ENCODE results near the gene ACAD9. TPM values are rescaled to one million over a fixed set of nuclear protein-coding genes. Genes with fewer than 3 reads are reported as not detected.

Gene ACAD9
- polyA plus RNA-seq, 3 donors: 21.9 to 27.7 (median 25.6) TPM

DNA sequence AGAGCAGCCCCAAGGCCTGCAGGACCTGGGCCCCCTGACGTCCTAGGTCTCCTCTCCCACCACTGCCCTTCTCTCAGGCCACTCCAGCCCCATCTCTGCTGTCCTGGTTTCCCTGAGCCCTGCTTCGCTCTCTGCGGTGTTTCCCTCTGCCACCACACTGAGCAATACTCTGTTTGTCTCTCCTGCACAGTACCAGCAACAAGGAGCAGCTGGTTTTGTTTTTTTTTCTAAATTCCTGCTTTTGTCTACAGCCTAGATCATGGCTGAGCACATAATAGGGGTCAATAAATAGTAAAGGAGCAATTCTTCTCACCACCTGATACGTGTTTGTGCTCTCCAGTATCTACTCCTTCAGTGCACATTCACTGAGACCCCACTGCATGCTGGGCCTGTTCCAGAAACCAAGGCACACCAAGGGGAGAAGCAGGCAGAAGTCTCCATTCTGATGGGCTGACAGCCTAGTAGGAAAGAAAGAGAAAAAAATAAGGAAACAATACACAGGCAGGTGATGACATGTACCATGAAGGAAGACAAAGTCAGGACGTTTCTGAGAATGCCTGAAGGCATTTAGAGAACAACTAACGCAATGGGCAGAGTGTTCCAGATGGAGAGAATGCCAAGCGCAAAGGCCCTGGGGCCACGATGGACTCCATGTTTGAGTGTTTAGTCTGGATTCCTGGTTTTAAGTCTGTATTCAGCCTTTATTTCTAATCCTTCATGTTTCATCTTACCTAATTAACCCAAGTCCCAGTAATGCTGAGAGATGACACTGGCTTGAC, 6.0 kb upstream of the ACAD9 start:
- 70% methylated on average over 4 of the region's 8 CpGs for WGBS (ENCODE audit: insufficient coverage)
- Histone ChIP-seq H3K4me2 (replicated peaks; ENCODE audit: extremely low read depth, low read length, poor library complexity, severe bottlenecking) (no peak overlapping the region), H3K4me3 (replicated peaks in 1 of 3; ENCODE audit: low read depth in 2 of 3, low read length in 3 of 3) (no peak overlapping the region), H2AFZ (ENCODE audit: insufficient read depth, low read depth, low read length, poor library complexity, severe bottlenecking) (no peak overlapping the region), H3K27ac (ENCODE audit: low read depth in 1 of 2, low read length in 2 of 2) (no peak overlapping the region), H3K79me2 (ENCODE audit: insufficient read depth, low read length) (peaks cover 15% of the 10 kb centered on the region), H3K36me3 (replicated peaks in 1 of 2; ENCODE audit: control insufficient read depth in 1 of 2, insufficient read depth in 2 of 2, low read length in 2 of 2) (no peaks in the 10 kb centered on the region), H4K20me1 (ENCODE audit: insufficient read depth, low read length) (no peaks in the 10 kb centered on the region), H3K9me3 (replicated peaks in 1 of 2; ENCODE audit: control insufficient read depth in 1 of 2, insufficient read depth in 1 of 2, low read length in 2 of 2) (no peaks in the 10 kb centered on the region), H3K4me1 (ENCODE audit: control insufficient read depth in 1 of 2, insufficient read depth in 2 of 2, low read length in 2 of 2) (peaks cover 24 to 34% of the 10 kb centered on the region in 2 donors), H3K9ac (ENCODE audit: insufficient read depth, low read length, poor library complexity, severe bottlenecking) (no peak overlapping the region), H3K27me3 (ENCODE audit: control insufficient read depth in 2 of 2, insufficient read depth in 2 of 2, low read length in 2 of 2) (no peaks in the 10 kb centered on the region)
- TF ChIP-seq, protein P1, sequence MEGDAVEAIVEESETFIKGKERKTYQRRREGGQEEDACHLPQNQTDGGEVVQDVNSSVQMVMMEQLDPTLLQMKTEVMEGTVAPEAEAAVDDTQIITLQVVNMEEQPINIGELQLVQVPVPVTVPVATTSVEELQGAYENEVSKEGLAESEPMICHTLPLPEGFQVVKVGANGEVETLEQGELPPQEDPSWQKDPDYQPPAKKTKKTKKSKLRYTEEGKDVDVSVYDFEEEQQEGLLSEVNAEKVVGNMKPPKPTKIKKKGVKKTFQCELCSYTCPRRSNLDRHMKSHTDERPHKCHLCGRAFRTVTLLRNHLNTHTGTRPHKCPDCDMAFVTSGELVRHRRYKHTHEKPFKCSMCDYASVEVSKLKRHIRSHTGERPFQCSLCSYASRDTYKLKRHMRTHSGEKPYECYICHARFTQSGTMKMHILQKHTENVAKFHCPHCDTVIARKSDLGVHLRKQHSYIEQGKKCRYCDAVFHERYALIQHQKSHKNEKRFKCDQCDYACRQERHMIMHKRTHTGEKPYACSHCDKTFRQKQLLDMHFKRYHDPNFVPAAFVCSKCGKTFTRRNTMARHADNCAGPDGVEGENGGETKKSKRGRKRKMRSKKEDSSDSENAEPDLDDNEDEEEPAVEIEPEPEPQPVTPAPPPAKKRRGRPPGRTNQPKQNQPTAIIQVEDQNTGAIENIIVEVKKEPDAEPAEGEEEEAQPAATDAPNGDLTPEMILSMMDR (IDR thresholded peaks at IDR 0.05): no peak
- Mint-ChIP-seq H3K9me3 (no peaks in the 10 kb centered on the region), H3K36me3 (no peaks in the 10 kb centered on the region), H3K27me3 (ENCODE audit: low read depth in 3 of 3) (peaks cover 0 to 2% (median 1%) of the 10 kb centered on the region in 3 donors), H3K4me3 (no peak overlapping the region), H3K4me1 (peaks cover 26% of the 10 kb centered on the region), H3K27ac (no peak overlapping the region)
- DNase-seq: no peak
- intact Hi-C loops (cut with micrococcal nuclease): no loop called here

DNA sequence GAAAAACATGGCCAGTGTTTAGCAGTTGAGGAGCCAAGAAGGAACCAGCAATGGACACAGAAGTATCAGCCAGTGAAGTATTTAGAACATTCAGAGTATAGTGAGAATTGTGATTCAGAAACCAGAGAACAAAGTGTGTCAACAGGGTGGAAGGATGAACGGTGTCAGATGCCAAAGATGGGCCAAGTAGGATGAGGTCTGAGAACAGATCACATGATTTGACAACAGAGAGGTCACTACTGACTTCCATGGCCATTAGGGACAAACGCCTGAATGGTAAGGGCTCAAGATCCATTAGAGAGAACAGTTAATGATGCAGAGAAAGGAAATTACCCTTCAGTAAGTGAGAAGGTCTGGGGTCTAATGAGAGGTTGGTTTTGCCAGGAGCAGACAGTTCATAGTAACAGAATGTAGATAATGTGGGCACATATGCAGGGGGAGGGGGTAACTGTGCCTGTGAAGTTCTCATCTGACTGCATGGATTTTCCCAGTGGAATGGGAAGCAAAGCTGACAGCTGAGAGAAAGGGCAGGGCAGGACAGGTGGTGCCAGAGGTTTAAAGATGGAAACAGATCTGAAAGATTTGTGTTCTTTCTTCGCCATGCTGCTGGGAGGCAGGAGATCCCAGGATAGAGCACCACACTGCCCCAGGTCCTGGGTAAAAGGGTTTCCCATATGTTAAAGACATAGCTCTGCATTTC, 4.8 kb upstream of the ACAD9 start:
- Mint-ChIP-seq H3K9me3 (no peaks in the 10 kb centered on the region), H3K27me3 (ENCODE audit: low read depth in 3 of 3) (peaks cover 0 to 2% (median 1%) of the 10 kb centered on the region in 3 donors), H3K4me3 (no peak overlapping the region), H3K27ac (no peak overlapping the region), H3K36me3 (no peaks in the 10 kb centered on the region), H3K4me1 (peaks cover 32% of the 10 kb centered on the region)
- no peak overlapping the region for H3K27ac ChIP-seq (ENCODE audit: low read depth in 1 of 2, low read length in 2 of 2)
- DNase-seq: no peak
- no peak overlapping the region for H3K9ac ChIP-seq (ENCODE audit: insufficient read depth, low read length, poor library complexity, severe bottlenecking)
- H4K20me1 ChIP-seq (ENCODE audit: insufficient read depth, low read length): no peaks in the 10 kb centered on the region
- intact Hi-C loops (cut with micrococcal nuclease): loop anchor here in 1 of 2 donors (5.0 kb wide), 1 partner anchor 257 kb away; no protein-coding TSS in a partner anchor
- no peaks in the 10 kb centered on the region for H3K9me3 ChIP-seq (replicated peaks in 1 of 2; ENCODE audit: control insufficient read depth in 1 of 2, insufficient read depth in 1 of 2, low read length in 2 of 2)
- H3K27me3 ChIP-seq (ENCODE audit: control insufficient read depth in 2 of 2, insufficient read depth in 2 of 2, low read length in 2 of 2): no peaks in the 10 kb centered on the region
- peaks cover 32 to 44% of the 10 kb centered on the region in 2 donors for H3K4me1 ChIP-seq (ENCODE audit: control insufficient read depth in 1 of 2, insufficient read depth in 2 of 2, low read length in 2 of 2)
- H3K4me3 ChIP-seq (replicated peaks in 1 of 3; ENCODE audit: low read depth in 2 of 3, low read length in 3 of 3): no peak overlapping the region
- H3K4me2 ChIP-seq (replicated peaks; ENCODE audit: extremely low read depth, low read length, poor library complexity, severe bottlenecking): no peak overlapping the region
- no peaks in the 10 kb centered on the region for H3K36me3 ChIP-seq (replicated peaks in 1 of 2; ENCODE audit: control insufficient read depth in 1 of 2, insufficient read depth in 2 of 2, low read length in 2 of 2)
- H2AFZ ChIP-seq (ENCODE audit: insufficient read depth, low read depth, low read length, poor library complexity, severe bottlenecking): no peak overlapping the region
- TF ChIP-seq, protein P1 (IDR thresholded peaks at IDR 0.05): no peak
- H3K79me2 ChIP-seq (ENCODE audit: insufficient read depth, low read length): peaks cover 20% of the 10 kb centered on the region
- 88% methylated on average over 3 of the region's 3 CpGs for WGBS (ENCODE audit: insufficient coverage)
